22Rv1 (cell line): Measurements from ENCODE around the gene OR52L1.

ENCODE experiments used
- CTCF ChIP-seq: fragments of 450-650 bp; IDR thresholded peaks from 2 replicates; pipeline ENCODE4 v1.5.1; 2017; ENCODE audit warnings: mild to moderate bottlenecking
- ZFX ChIP-seq: fragments of 450-650 bp; IDR thresholded peaks from 2 replicates; pipeline ENCODE4 v1.6.1; 2017; ENCODE audit warnings: antibody characterized with exemption, borderline replicate concordance

GRCh38 chr11:6006846-6007245 lies 20.1 kb upstream of the OR52L1 start, which contains the start of gene OR56A4:
- TF ChIP-seq CTCF (no peak), ZFX (no peak)
